ENCODE results near the gene CIB4.

- TF ChIP-seq CTCF (IDR thresholded peaks at IDR 0.05; ENCODE audit: borderline replicate concordance, extremely low read depth, low read length, poor library complexity, severe bottlenecking) (no peak), EZH2 (IDR thresholded peaks at IDR 0.05; ENCODE audit: borderline replicate concordance, low read depth, low read length, severe bottlenecking) (no peak)
Measured at GRCh38 chr2:26674002-26674751, 33.0 kb upstream of the CIB4 start.

Measured in DND-41 (cell line).